HepG2 (cell line): ENCODE measurements around the gene CIB1. TPM values are rescaled to one million over a fixed set of nuclear protein-coding genes. Genes with fewer than 3 reads are reported as not detected.

Source experiments
- ARID4A ChIP-seq: sonication (generic); formaldehyde crosslinking; IDR thresholded peaks from 2 replicates; pipeline ENCODE4 v1.5.0; 2020; ENCODE audit warnings: mild to moderate bottlenecking, missing genetic modification reagents, borderline replicate concordance
- ELF1 ChIP-seq: sonication (generic); formaldehyde crosslinking; IDR thresholded peaks from 2 replicates; pipeline ENCODE4 v1.4.0; 2020; ENCODE audit warnings: missing genetic modification reagents
- GATAD1 ChIP-seq: IDR thresholded peaks from 2 replicates; pipeline ENCODE4 v1.6.1; 2016; ENCODE audit warnings: missing genetic modification reagents, missing compliant biosample characterization
- HNRNPK ChIP-seq: fragments of 200-400 bp; formaldehyde crosslinking; IDR thresholded peaks from 2 replicates; pipeline ENCODE4 v1.6.1; 2018; ENCODE audit warnings: low read length, low read depth, moderate library complexity, mild to moderate bottlenecking; ENCODE audit not compliant: poor library complexity, severe bottlenecking
- HOXD1 ChIP-seq: sonication (generic); formaldehyde crosslinking; IDR thresholded peaks from 2 replicates; pipeline ENCODE4 v1.5.0; 2020; ENCODE audit warnings: missing genetic modification reagents
- KIAA2018 ChIP-seq: sonication (generic); formaldehyde crosslinking; IDR thresholded peaks from 2 replicates; pipeline ENCODE4 v1.5.0; 2020; ENCODE audit warnings: mild to moderate bottlenecking, missing genetic modification reagents, borderline replicate concordance
- MAX ChIP-seq: IDR thresholded peaks from 2 replicates; pipeline ENCODE4 v1.6.1; 2012; ENCODE audit warnings: inconsistent platforms
- MYC ChIP-seq: sonication (generic); formaldehyde crosslinking; IDR thresholded peaks from 2 replicates; pipeline ENCODE4 v1.9.0; 2021; ENCODE audit warnings: missing genetic modification reagents, borderline replicate concordance
- RFX1 ChIP-seq: fragments of 450-650 bp; IDR thresholded peaks from 2 replicates; pipeline ENCODE4 v1.6.1; 2017
- ZBTB34 ChIP-seq: sonication (generic); formaldehyde crosslinking; IDR thresholded peaks from 2 replicates; pipeline ENCODE4 v1.8.0; 2022; ENCODE audit warnings: mild to moderate bottlenecking, missing genetic modification reagents
- ZFP36L1 ChIP-seq: sonication (generic); formaldehyde crosslinking; IDR thresholded peaks from 2 replicates; pipeline ENCODE4 v1.8.0; 2022; ENCODE audit warnings: mild to moderate bottlenecking, missing genetic modification reagents, moderate library complexity
- ZNF639 ChIP-seq: conservative IDR thresholded peaks from 2 replicates; pipeline ENCODE4 v1.6.1; 2018; ENCODE audit warnings: missing genetic modification reagents
- polyA plus RNA-seq, 8 experiments: library from polyadenylated mRNA; depleted of rRNA in 3 of 8; stranded (reverse) in 7 of 8; unstranded in 1 of 8; fragments of >200 nt; fragmentation: Illumina TruSeq in 4 of 8; extraction: Trizol in 4 of 8; gene quantifications; 2 replicates each; pipeline versions ENCODE4 v1.2.1 to v1.2.3, GENCODE V29; 2011 to 2016; ENCODE audit warnings: low read depth in 4 of 8, missing spikeins in 1 of 8, mixed read lengths in 1 of 8; ENCODE audit not compliant: insufficient read depth in 1 of 8
- total RNA-seq, 5 experiments: library from RNA; depleted of rRNA; stranded (reverse); fragments of >200 nt; fragmentation: Illumina TruSeq; extraction: Trizol; gene quantifications; 2 replicates each; pipeline ENCODE4 v1.2.3, GENCODE V29; 2016; ENCODE audit warnings: low read depth in 1 of 5

Gene CIB1
- total and polyA plus RNA-seq, 2 of the 13 experiments (the other 11 are each of a cell fraction or from before 2014, with no cell fraction given): 38.7 to 72.7 TPM

GRCh38 chr15:90184786-90185704 is 48.7 kb downstream of the CIB1 start (continued):
- TF ChIP-seq KIAA2018 (CRISPR knock-in tag): no peak
- TF ChIP-seq ARID4A (CRISPR knock-in tag): peak; percentile 87
- TF ChIP-seq MAX: no peak
- TF ChIP-seq ZNF639 (CRISPR knock-in tag): peak; percentile 80; the same call in 1 of the 2 replicates
- 0 out of 2 replicates have a peak, but pooled peaks have one; percentile 31 for TF ChIP-seq HOXD1 (CRISPR knock-in tag)
- peak; percentile 43 for TF ChIP-seq HNRNPK
- no peak for TF ChIP-seq ZFP36L1 (CRISPR knock-in tag)
- TF ChIP-seq MYC (CRISPR knock-in tag): peak; percentile 79
- 0 out of 2 replicates have a peak, but pooled peaks have one; percentile 45 for TF ChIP-seq ZBTB34 (CRISPR knock-in tag)
- peak; percentile 89 for TF ChIP-seq RFX1
- TF ChIP-seq GATAD1 (CRISPR knock-in tag): peak; percentile 49; the same call in 1 of the 2 replicates
- peak; percentile 20; the same call in 1 of the 2 replicates for TF ChIP-seq ELF1 (CRISPR knock-in tag)
